DND-41 (cell line): Measurements from ENCODE around the gene HTRA3.

ENCODE experiments used
- ATAC-seq: fragments of 200-7000 bp; cut with Tn5 transposase; 3 replicates; pipeline ENCODE4 v1.9.1; 2021; ENCODE audit warnings: low read depth; ENCODE audit not compliant: insufficient read depth
- DNase-seq: peaks from one replicate; pipeline ENCODE4 v3.0.0-alpha.2; 2020
- H2AFZ ChIP-seq: 2 replicates; pipeline ENCODE4 v1.6.0; 2012; ENCODE audit warnings: low read depth, low read length
- H3K27ac ChIP-seq: 2 replicates; pipeline ENCODE4 v1.5.1; 2012; ENCODE audit warnings: low read length, inconsistent platforms
- H3K27me3 ChIP-seq: fragments of 200-600 bp; sonication (generic); 2 replicates; pipeline ENCODE4 v1.6.0; 2012; ENCODE audit warnings: low read length, mild to moderate bottlenecking, inconsistent platforms; ENCODE audit not compliant: insufficient read depth, poor library complexity
- H3K36me3 ChIP-seq: 2 replicates; pipeline ENCODE4 v1.5.1; 2012; ENCODE audit warnings: low read length, inconsistent platforms; ENCODE audit not compliant: insufficient read depth
- H3K4me1 ChIP-seq: 2 replicates; pipeline ENCODE4 v1.5.1; 2012; ENCODE audit warnings: mild to moderate bottlenecking, low read length; ENCODE audit not compliant: insufficient read depth
- H3K4me2 ChIP-seq: 2 replicates; pipeline ENCODE4 v1.6.0; 2012; ENCODE audit warnings: mild to moderate bottlenecking, moderate library complexity, low read length, inconsistent platforms; ENCODE audit not compliant: insufficient read depth
- H3K4me3 ChIP-seq, 2 experiments: fragments of 200-600 bp in 1 of 2; shearing (Covaris generic) in 1 of 2; 2 replicates each; pipeline ENCODE4 v1.5.1; 2012 to 2016; ENCODE audit warnings: inconsistent platforms in 2 of 2, low read length in 2 of 2, mild to moderate bottlenecking in 2 of 2, low read depth in 1 of 2, moderate library complexity in 1 of 2
- H3K79me2 ChIP-seq: 2 replicates; pipeline ENCODE4 v1.6.0; 2012; ENCODE audit warnings: low read length, inconsistent platforms; ENCODE audit not compliant: insufficient read depth
- H3K9ac ChIP-seq: 2 replicates; pipeline ENCODE4 v1.6.0; 2012; ENCODE audit warnings: low read depth, mild to moderate bottlenecking, inconsistent platforms, low read length, moderate library complexity
- H3K9me3 ChIP-seq: 2 replicates; pipeline ENCODE4 v1.5.1; 2012; ENCODE audit warnings: low read length, moderate library complexity, mild to moderate bottlenecking, inconsistent platforms; ENCODE audit not compliant: insufficient read depth, severe bottlenecking
- H4K20me1 ChIP-seq: 2 replicates; pipeline ENCODE4 v1.6.0; 2012; ENCODE audit warnings: low read length; ENCODE audit not compliant: insufficient read depth
- EZH2 ChIP-seq: IDR thresholded peaks from 3 replicates; pipeline ENCODE4 v1.6.1; 2012; ENCODE audit warnings: borderline replicate concordance, low read depth, mild to moderate bottlenecking, moderate library complexity, low read length, inconsistent platforms; ENCODE audit not compliant: severe bottlenecking
- TF ChIP-seq, protein P1 (sequence below): IDR thresholded peaks from 2 replicates; pipeline ENCODE4 v1.5.1; 2012; ENCODE audit warnings: borderline replicate concordance, low read length, moderate library complexity, mild to moderate bottlenecking; ENCODE audit not compliant: poor library complexity, severe bottlenecking; ENCODE audit errors: extremely low read depth

Gene HTRA3

DNA sequence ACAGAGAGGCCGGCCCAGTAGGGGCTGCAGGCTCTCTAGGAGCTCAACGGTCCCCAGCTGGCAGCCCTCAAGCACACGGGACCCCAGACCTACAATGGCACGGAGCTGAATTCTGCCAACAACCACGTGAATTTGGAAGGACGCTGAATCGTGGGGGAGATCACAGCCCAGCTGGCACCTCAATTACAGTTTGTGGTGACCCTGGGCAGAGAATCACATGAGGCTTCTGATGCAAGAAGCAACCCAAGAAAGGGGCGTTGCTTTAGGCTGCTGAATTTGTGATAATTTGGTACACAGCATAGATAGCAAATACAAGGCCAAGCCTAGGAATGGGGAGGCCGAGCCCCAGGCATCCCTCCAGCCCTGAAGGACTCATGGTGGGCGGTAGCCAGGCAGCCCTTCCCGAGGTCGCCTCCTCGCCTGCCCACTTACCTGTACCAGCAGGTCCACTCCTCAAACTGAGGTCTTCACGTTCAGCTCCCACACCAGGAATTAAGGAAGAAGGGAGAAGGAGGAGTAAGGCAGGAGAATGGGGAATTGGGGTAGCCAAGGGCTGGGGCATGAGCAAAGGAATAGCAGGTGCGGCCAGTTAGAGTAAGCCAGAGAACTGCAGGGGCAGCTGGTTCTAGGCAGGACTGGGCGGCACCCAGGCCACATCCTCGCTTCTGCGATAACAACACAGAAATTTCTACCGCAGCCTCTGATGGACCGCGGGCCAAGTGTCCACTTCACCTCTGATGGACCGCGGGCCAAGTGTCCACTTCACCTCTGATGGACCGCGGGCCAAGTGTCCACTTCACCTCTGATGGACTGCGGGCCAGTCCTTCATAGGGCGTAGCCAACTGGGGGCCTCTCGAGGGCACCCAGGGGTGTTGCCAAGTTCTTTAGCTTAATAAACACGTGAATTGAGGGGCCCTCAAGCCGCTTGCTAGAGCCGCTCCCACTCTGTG lies 23.4 kb upstream of the HTRA3 start:
- ATAC-seq (no peak), DNase-seq (no peak)
- no peak overlapping the region; the same call in 1 of the 2 replicates for H3K27ac ChIP-seq
- peaks cover 2% of the 10 kb centered on the region for H3K9me3 ChIP-seq
- H3K4me2 ChIP-seq: no peak overlapping the region
- H3K36me3 ChIP-seq: no peaks in the 10 kb centered on the region
- no peak overlapping the region for H3K9ac ChIP-seq
- no peaks in the 10 kb centered on the region for H3K79me2 ChIP-seq
- TF ChIP-seq, protein P1, sequence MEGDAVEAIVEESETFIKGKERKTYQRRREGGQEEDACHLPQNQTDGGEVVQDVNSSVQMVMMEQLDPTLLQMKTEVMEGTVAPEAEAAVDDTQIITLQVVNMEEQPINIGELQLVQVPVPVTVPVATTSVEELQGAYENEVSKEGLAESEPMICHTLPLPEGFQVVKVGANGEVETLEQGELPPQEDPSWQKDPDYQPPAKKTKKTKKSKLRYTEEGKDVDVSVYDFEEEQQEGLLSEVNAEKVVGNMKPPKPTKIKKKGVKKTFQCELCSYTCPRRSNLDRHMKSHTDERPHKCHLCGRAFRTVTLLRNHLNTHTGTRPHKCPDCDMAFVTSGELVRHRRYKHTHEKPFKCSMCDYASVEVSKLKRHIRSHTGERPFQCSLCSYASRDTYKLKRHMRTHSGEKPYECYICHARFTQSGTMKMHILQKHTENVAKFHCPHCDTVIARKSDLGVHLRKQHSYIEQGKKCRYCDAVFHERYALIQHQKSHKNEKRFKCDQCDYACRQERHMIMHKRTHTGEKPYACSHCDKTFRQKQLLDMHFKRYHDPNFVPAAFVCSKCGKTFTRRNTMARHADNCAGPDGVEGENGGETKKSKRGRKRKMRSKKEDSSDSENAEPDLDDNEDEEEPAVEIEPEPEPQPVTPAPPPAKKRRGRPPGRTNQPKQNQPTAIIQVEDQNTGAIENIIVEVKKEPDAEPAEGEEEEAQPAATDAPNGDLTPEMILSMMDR: no peak
- no peak for TF ChIP-seq EZH2
- no peaks in the 10 kb centered on the region; the same call in 1 of the 2 replicates for H4K20me1 ChIP-seq
- H2AFZ ChIP-seq: no peak overlapping the region
- no peak overlapping the region for H3K4me3 ChIP-seq
- H3K4me1 ChIP-seq: peaks cover 5% of the 10 kb centered on the region; the same call in 1 of the 2 replicates
- H3K27me3 ChIP-seq: no peaks in the 10 kb centered on the region

DNA sequence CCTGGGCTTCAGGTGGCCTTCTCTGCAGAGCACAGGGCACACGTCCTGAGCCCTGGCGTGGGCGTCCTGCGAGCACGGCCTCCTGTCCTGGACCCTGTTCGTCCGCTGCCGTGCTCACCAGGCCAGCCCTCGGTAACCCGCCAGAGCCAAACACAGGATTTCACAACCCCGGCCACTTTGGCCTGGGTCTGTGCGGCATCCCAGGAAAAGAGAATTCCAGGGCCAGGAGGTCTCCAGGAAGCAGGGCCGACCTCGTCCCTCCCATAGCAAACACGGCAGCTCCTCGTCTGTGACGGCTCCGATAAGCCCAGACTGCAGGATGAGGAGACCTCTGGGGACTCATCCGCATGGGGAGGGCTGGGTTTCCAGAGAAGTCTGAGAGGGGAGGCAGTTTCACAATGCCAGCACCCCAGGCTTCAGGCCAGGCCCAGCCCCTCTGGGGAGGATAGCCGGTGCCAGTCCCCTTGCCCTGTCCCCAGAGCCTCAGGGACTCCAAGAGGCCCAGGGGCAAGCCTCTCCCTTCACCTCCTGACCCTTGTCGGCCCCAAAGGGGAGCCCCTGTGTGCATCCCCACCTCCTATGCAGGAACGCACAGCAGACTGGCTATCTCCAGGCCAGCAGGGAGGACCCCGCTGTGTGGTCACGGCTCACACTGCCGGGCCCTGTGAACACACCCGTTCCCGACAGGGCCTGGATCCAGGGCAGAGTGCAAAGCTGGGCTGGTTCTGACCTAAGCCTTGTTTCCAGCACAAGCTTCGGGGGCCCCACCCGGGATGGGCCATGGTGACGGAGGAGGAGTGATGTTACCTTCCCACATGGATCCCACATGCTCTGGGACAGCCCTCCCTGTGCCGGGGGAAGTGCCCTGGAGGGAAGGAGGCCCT lies 22.3 kb upstream of the HTRA3 start:
- no peak for DNase-seq
- Histone ChIP-seq H3K9me3 (peaks cover 2% of the 10 kb centered on the region), H3K27me3 (no peaks in the 10 kb centered on the region), H4K20me1 (no peaks in the 10 kb centered on the region), H3K4me1 (peaks cover 5% of the 10 kb centered on the region; the same call in 1 of the 2 replicates), H3K4me2 (no peak overlapping the region), H2AFZ (no peak overlapping the region), H3K79me2 (no peaks in the 10 kb centered on the region), H3K27ac (no peak overlapping the region), H3K9ac (no peak overlapping the region), H3K36me3 (no peaks in the 10 kb centered on the region), H3K4me3 (no peak overlapping the region)
- ATAC-seq: no peak
- TF ChIP-seq, protein P1: no peak
- no peak for TF ChIP-seq EZH2

DNA sequence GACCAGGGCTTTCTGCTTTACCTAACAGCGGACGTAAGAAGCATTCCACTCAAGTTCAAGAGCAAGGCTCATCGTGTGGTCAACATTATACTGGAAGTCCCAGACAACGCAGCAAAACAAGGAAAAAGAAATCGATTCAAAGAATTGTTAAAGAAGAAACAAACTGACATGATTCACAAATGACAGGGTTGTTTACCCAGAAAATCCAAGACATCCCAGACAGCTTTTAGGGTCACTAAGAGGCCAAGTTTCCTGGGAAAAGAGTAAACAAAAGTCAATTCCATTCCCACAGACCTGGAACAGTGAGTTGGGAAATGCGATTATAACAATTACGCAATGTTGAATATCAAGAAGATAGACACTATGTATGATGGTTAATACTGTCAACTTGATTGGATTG lies 21.5 kb upstream of the HTRA3 start:
- H4K20me1 ChIP-seq: no peaks in the 10 kb centered on the region
- TF ChIP-seq, protein P1: no peak
- no peak for TF ChIP-seq EZH2
- no peaks in the 10 kb centered on the region for H3K36me3 ChIP-seq
- DNase-seq (no peak), ATAC-seq (no peak)
- no peaks in the 10 kb centered on the region for H3K27me3 ChIP-seq
- H2AFZ ChIP-seq: no peak overlapping the region
- no peak overlapping the region for H3K9ac ChIP-seq
- H3K4me3 ChIP-seq: no peak overlapping the region
- peaks cover 2% of the 10 kb centered on the region for H3K9me3 ChIP-seq
- peaks cover 5% of the 10 kb centered on the region; the same call in 1 of the 2 replicates for H3K4me1 ChIP-seq
- no peak overlapping the region for H3K4me2 ChIP-seq
- H3K27ac ChIP-seq: no peak overlapping the region
- no peaks in the 10 kb centered on the region for H3K79me2 ChIP-seq
